Trophoblast cell (in vitro differentiated cells and primary cell): ENCODE results near the gene SGCA.

ENCODE experiments used
- DNase-seq, 2 donors: peaks; one replicate each; pipeline ENCODE4 v3.0.0-alpha.2; 2016
- H2AFZ ChIP-seq: 2 replicates; pipeline ENCODE4 v1.6.1; 2013; ENCODE audit warnings: low read length, moderate library complexity, mild to moderate bottlenecking; ENCODE audit not compliant: insufficient read depth, poor library complexity
- H2AK5ac ChIP-seq: 2 replicates; pipeline ENCODE4 v1.6.1; 2013; ENCODE audit warnings: mild to moderate bottlenecking, low read length
- H2BK120ac ChIP-seq: 2 replicates; pipeline ENCODE4 v1.6.1; 2013; ENCODE audit warnings: low read length, mild to moderate bottlenecking, moderate library complexity; ENCODE audit not compliant: insufficient read depth, poor library complexity
- H2BK12ac ChIP-seq: 2 replicates; pipeline ENCODE4 v1.6.1; 2013; ENCODE audit warnings: mild to moderate bottlenecking, low read length, moderate library complexity
- H2BK5ac ChIP-seq: 2 replicates; pipeline ENCODE4 v1.6.1; 2013; ENCODE audit warnings: low read length, low read depth, moderate library complexity, mild to moderate bottlenecking; ENCODE audit not compliant: poor library complexity
- H3K14ac ChIP-seq: 2 replicates; pipeline ENCODE4 v1.6.1; 2013; ENCODE audit warnings: mild to moderate bottlenecking, low read length
- H3K18ac ChIP-seq: 2 replicates; pipeline ENCODE4 v1.6.1; 2013; ENCODE audit warnings: mild to moderate bottlenecking, low read length
- H3K23ac ChIP-seq: 2 replicates; pipeline ENCODE4 v1.6.1; 2013; ENCODE audit warnings: low read length
- H3K27ac ChIP-seq: 2 replicates; pipeline ENCODE4 v1.5.1; 2013; ENCODE audit warnings: low read depth, mild to moderate bottlenecking, inconsistent platforms, low read length, moderate library complexity
- H3K27me3 ChIP-seq: 2 replicates; pipeline ENCODE4 v1.6.1; 2013; ENCODE audit warnings: inconsistent platforms, mild to moderate bottlenecking, low read length, moderate library complexity; ENCODE audit not compliant: insufficient read depth
- H3K36me3 ChIP-seq, 2 experiments: 1 replicate in 1 of 2; 2 replicates in 1 of 2; pipeline ENCODE4 v1.6.1; 2013; ENCODE audit warnings: low read length in 2 of 2, mild to moderate bottlenecking in 2 of 2, moderate library complexity in 1 of 2; ENCODE audit not compliant: insufficient read depth in 2 of 2, control insufficient read depth in 1 of 2
- H3K4ac ChIP-seq: 2 replicates; pipeline ENCODE4 v1.6.1; 2013; ENCODE audit warnings: low read depth, mild to moderate bottlenecking, low read length, moderate library complexity
- H3K4me1 ChIP-seq, 2 experiments: 1 replicate in 1 of 2; 2 replicates in 1 of 2; pipeline ENCODE4 v1.6.1; 2013; ENCODE audit warnings: low read length in 2 of 2, mild to moderate bottlenecking in 2 of 2, moderate library complexity in 1 of 2; ENCODE audit not compliant: insufficient read depth in 2 of 2, control insufficient read depth in 1 of 2
- H3K4me2 ChIP-seq: 2 replicates; pipeline ENCODE4 v1.6.1; 2013; ENCODE audit warnings: inconsistent platforms, mild to moderate bottlenecking, low read length, moderate library complexity
- H3K4me3 ChIP-seq: 2 replicates; pipeline ENCODE4 v1.5.1; 2013; ENCODE audit warnings: mild to moderate bottlenecking, low read depth, low read length, inconsistent platforms
- H3K79me1 ChIP-seq: one replicate; pipeline ENCODE4 v1.6.1; 2013; ENCODE audit warnings: low read length
- H3K79me2 ChIP-seq: 2 replicates; pipeline ENCODE4 v1.6.1; 2013; ENCODE audit warnings: low read length, mild to moderate bottlenecking; ENCODE audit not compliant: control insufficient read depth, insufficient read depth, poor library complexity
- H3K9ac ChIP-seq: 2 replicates; pipeline ENCODE4 v1.6.1; 2013; ENCODE audit warnings: mild to moderate bottlenecking, low read length
- H3K9me3 ChIP-seq: 2 replicates; pipeline ENCODE4 v1.6.1; 2013; ENCODE audit warnings: low read depth, mild to moderate bottlenecking, control low read depth, inconsistent platforms, low read length; ENCODE audit not compliant: insufficient read depth
- H4K12ac ChIP-seq: 2 replicates; pipeline ENCODE4 v1.6.1; 2013; ENCODE audit warnings: low read depth, mild to moderate bottlenecking, low read length, moderate library complexity
- H4K8ac ChIP-seq: 2 replicates; pipeline ENCODE4 v1.6.1; 2013; ENCODE audit warnings: low read depth, mild to moderate bottlenecking, low read length, moderate library complexity
- H4K91ac ChIP-seq: one replicate; pipeline ENCODE4 v1.6.1; 2013; ENCODE audit warnings: low read depth, mild to moderate bottlenecking, low read length, moderate library complexity
- WGBS: extraction: QIAGEN DNeasy Blood & Tissue Kit; methylation state at CpG from one replicate; pipeline ENCODE4 v1.1.7; 2013; ENCODE audit warnings: missing lambda C conversion rate; ENCODE audit not compliant: insufficient read length, insufficient coverage; ENCODE audit errors: extremely low coverage; 5-methylcytosine and 5-hydroxymethylcytosine counted together

Gene SGCA

GRCh38 chr17:50200457-50201275, 34.9 kb downstream of the SGCA start:
- Histone ChIP-seq H3K79me2 (peaks cover 12% of the 10 kb centered on the region), H3K4me1 (peaks cover 28 to 35% of the 10 kb centered on the region in 2 experiments), H4K12ac (peak overlapping the region; percentile 96), H3K23ac (no peak overlapping the region), H3K27ac (peak overlapping the region; percentile 97), H3K4ac (peak overlapping the region; percentile 95), H2BK5ac (peak overlapping the region; percentile 95), H2AFZ (peak overlapping the region; percentile 80), H2BK120ac (peak overlapping the region; percentile 98), H3K9ac (peak overlapping the region; percentile 89), H3K9me3 (no peaks in the 10 kb centered on the region), H3K4me2 (peak overlapping the region; percentile 75), H4K8ac (peak overlapping the region; percentile 91), H2AK5ac (peak overlapping the region; percentile 24), H3K14ac (peak overlapping the region; percentile 99), H3K36me3 (peaks cover 30 to 37% of the 10 kb centered on the region in 2 experiments), H3K18ac (peak overlapping the region; percentile 99), H2BK12ac (peak overlapping the region; percentile 61), H4K91ac (peak overlapping the region; percentile 99), H3K4me3 (peak overlapping the region; percentile 95), H3K27me3 (no peaks in the 10 kb centered on the region), H3K79me1 (peaks cover 42% of the 10 kb centered on the region)
- WGBS, result no CpG with 5 or more reads among the region's 55 CpGs
- peak; percentile 85 to 90 for DNase-seq

- Histone ChIP-seq H4K8ac (peak within 1 kb of the TSS; percentile 91), H2BK5ac (peak within 1 kb of the TSS; percentile 95), H2BK120ac (peak within 1 kb of the TSS; percentile 98), H3K4me3 (peak within 1 kb of the TSS; percentile 95), H3K4me2 (peak within 1 kb of the TSS; percentile 75), H4K91ac (peak within 1 kb of the TSS; percentile 99), H3K36me3 (peaks cover 23 to 30% of the 10 kb centered on the region in 2 experiments), H3K79me2 (peaks cover 11% of the 10 kb centered on the region), H3K27ac (peak within 1 kb of the TSS; percentile 97), H3K18ac (peak within 1 kb of the TSS; percentile 99), H2AK5ac (peak within 1 kb of the TSS; percentile 24), H3K14ac (peak within 1 kb of the TSS; percentile 99), H3K27me3 (no peaks in the 10 kb centered on the region), H3K79me1 (peaks cover 48% of the 10 kb centered on the region), H2AFZ (peak within 1 kb of the TSS; percentile 80), H3K4me1 (peaks cover 34 to 41% of the 10 kb centered on the region in 2 experiments), H2BK12ac (peak within 1 kb of the TSS; percentile 61), H3K4ac (peak within 1 kb of the TSS; percentile 95), H3K9ac (peak within 1 kb of the TSS; percentile 89), H3K9me3 (no peaks in the 10 kb centered on the region), H3K23ac (no peak within 1 kb of the TSS), H4K12ac (peak within 1 kb of the TSS; percentile 96)
- no CpG with 5 or more reads among the region's 34 CpGs for WGBS
- no peak for DNase-seq
Measured at GRCh38 chr17:50201276-50201854, 35.6 kb downstream of the SGCA start, which contains the start of gene COL1A1. Gene COL1A1, minus strand, starts transcription at chr17:50201631. Its CDS starts 118 bp downstream, at chr17:50201513.

- Histone ChIP-seq H3K4me3 (no peak overlapping the region), H3K9ac (no peak overlapping the region), H3K23ac (no peak overlapping the region), H4K12ac (no peak overlapping the region), H3K36me3 (peaks cover 7 to 13% of the 10 kb centered on the region in 2 experiments), H3K14ac (peak overlapping the region; percentile 24), H3K4me2 (no peak overlapping the region), H2BK5ac (peak overlapping the region; percentile 58), H2AFZ (no peak overlapping the region), H3K18ac (no peak overlapping the region), H2BK12ac (peak overlapping the region; percentile 95), H3K79me2 (peaks cover 11% of the 10 kb centered on the region), H3K27ac (no peak overlapping the region), H4K91ac (peak overlapping the region; percentile 89), H3K79me1 (peaks cover 55% of the 10 kb centered on the region), H3K4me1 (peaks cover 39 to 43% of the 10 kb centered on the region in 2 experiments), H2AK5ac (peak overlapping the region; percentile 80), H3K9me3 (no peaks in the 10 kb centered on the region), H2BK120ac (peak overlapping the region; percentile 29), H3K4ac (peak overlapping the region; percentile 40), H3K27me3 (no peaks in the 10 kb centered on the region), H4K8ac (no peak overlapping the region)
- WGBS, result no CpG with 5 or more reads among the region's 14 CpGs
- DNase-seq, result no peak
Measured at GRCh38 chr17:50203086-50203485, 37.3 kb downstream of the SGCA start.

GRCh38 chr17:50203604-50204345, 38.0 kb downstream of the SGCA start:
- Histone ChIP-seq H2AFZ (no peak overlapping the region), H3K79me2 (peaks cover 11% of the 10 kb centered on the region), H4K91ac (peak overlapping the region; percentile 89), H3K4ac (peak overlapping the region; percentile 44), H3K27ac (no peak overlapping the region), H3K23ac (no peak overlapping the region), H3K14ac (peak overlapping the region; percentile 38), H2AK5ac (peak overlapping the region; percentile 80), H3K79me1 (peaks cover 61% of the 10 kb centered on the region), H3K27me3 (no peaks in the 10 kb centered on the region), H3K9ac (no peak overlapping the region), H3K4me2 (no peak overlapping the region), H4K12ac (no peak overlapping the region), H2BK12ac (peak overlapping the region; percentile 95), H3K18ac (peak overlapping the region; percentile 33), H3K9me3 (no peaks in the 10 kb centered on the region), H2BK120ac (peak overlapping the region; percentile 29), H3K4me3 (no peak overlapping the region), H2BK5ac (peak overlapping the region; percentile 58), H4K8ac (peak overlapping the region; percentile 52), H3K4me1 (peaks cover 45 to 50% of the 10 kb centered on the region in 2 experiments), H3K36me3 (peaks cover 4 to 7% of the 10 kb centered on the region in 2 experiments)
- no peak for DNase-seq
- WGBS, result no CpG with 5 or more reads among the region's 13 CpGs
